ENCODE results near the gene GNA14.
"Not testable (repeated sequence)": the region's sequence is repeated elsewhere in the genome, so short reads cannot be mapped to it uniquely, and the experiment has no call there.

Gene GNA14

GRCh38 chr9:77440057-77440456, 208.1 kb downstream of the GNA14 start:
- no peak for DNase-seq

GRCh38 chr9:77438653-77439052, 209.5 kb downstream of the GNA14 start:
- DNase-seq, result no peak

- DNase-seq, result no peak
Observed at GRCh38 chr9:77435688-77436087, 212.4 kb downstream of the GNA14 start.

- DNase-seq, result no peak
Observed at GRCh38 chr9:77435277-77435676, 212.8 kb downstream of the GNA14 start.

- peak; percentile 9 for DNase-seq
Observed at GRCh38 chr9:77433675-77434445, 214.3 kb downstream of the GNA14 start.

GRCh38 chr9:77432053-77432452, 216.1 kb downstream of the GNA14 start:
- no peak for DNase-seq

GRCh38 chr9:77429928-77430327, 218.2 kb downstream of the GNA14 start:
- no peak for DNase-seq

- no peak for DNase-seq
Observed at GRCh38 chr9:77427256-77427927, 220.7 kb downstream of the GNA14 start.

GRCh38 chr9:77426712-77427111, 221.4 kb downstream of the GNA14 start:
- no peak for DNase-seq

- DNase-seq, result no peak
Observed at GRCh38 chr9:77424993-77425392, 223.1 kb downstream of the GNA14 start.

GRCh38 chr9:77423841-77424240, 224.3 kb downstream of the GNA14 start:
- DNase-seq, result no peak

GRCh38 chr9:77422969-77423368, 225.2 kb downstream of the GNA14 start:
- no peak for DNase-seq

GRCh38 chr9:77421506-77422265, 226.4 kb downstream of the GNA14 start:
- DNase-seq, result no peak

GRCh38 chr9:77420641-77421040, 227.5 kb downstream of the GNA14 start:
- DNase-seq, result no peak

- DNase-seq, result no peak
Observed at GRCh38 chr9:77418226-77418625, 229.9 kb downstream of the GNA14 start.

GRCh38 chr9:77417566-77417965, 230.6 kb downstream of the GNA14 start:
- DNase-seq, result no peak

GRCh38 chr9:77408521-77408920, 239.6 kb downstream of the GNA14 start:
- DNase-seq, result not testable (repeated sequence)

- DNase-seq, result no peak
Observed at GRCh38 chr9:77403239-77403638, 244.9 kb downstream of the GNA14 start.

GRCh38 chr9:77402286-77402685, 245.8 kb downstream of the GNA14 start:
- DNase-seq, result no peak

- no peak for DNase-seq
Observed at GRCh38 chr9:77399964-77400363, 248.2 kb downstream of the GNA14 start.

GRCh38 chr9:77398581-77398980, 249.5 kb downstream of the GNA14 start:
- not testable (repeated sequence) for DNase-seq

GRCh38 chr9:77392328-77392727, 255.8 kb downstream of the GNA14 start:
- no peak for DNase-seq

- DNase-seq, result no peak
Observed at GRCh38 chr9:77391834-77392233, 256.3 kb downstream of the GNA14 start.

- no peak for DNase-seq
Observed at GRCh38 chr9:77386187-77386586, 261.9 kb downstream of the GNA14 start.

Measured in effector CD4-positive, alpha-beta T cell (primary cell).